Measurements from ENCODE around the gene CCK.

CCK gene

DNA sequence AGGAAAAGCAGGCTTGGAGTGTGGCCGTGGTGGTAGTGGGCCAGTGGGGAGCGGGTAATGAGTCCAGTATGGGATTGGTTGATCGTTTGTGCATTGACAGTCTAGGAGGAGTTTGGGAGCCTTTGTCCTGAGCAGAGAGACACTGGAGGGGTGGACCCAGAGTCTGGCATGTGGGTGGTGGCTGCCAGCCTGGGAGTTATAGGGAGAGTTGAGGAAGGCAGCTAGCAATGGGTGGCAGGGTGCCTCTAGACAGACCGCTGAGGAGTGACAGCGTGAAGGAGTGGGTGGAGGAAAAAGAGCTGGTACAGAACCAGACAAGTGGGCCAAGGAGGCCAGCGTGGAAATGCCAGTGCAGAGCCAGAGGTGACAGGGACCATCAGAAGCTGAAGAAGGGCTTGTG is 1.9 kb upstream of the CCK start:
- TF ChIP-seq CTCF (IDR thresholded peaks at IDR 0.05; ENCODE audit: low read depth, low read length, missing control alignments): no peak
- Histone ChIP-seq H3K27ac (no peak overlapping the region), H3K4me3 (ENCODE audit: low read depth, low read length) (no peak overlapping the region), H3K36me3 (replicated peaks) (no peaks in the 10 kb centered on the region), H3K27me3 (replicated peaks) (peaks cover 37% of the 10 kb centered on the region)
- in situ Hi-C loops (cut with HindIII; ENCODE audit: low pct_ligation_motif_present, low sequenced_read_pairs): no loop called here
- DNase-seq: no peak

DNA sequence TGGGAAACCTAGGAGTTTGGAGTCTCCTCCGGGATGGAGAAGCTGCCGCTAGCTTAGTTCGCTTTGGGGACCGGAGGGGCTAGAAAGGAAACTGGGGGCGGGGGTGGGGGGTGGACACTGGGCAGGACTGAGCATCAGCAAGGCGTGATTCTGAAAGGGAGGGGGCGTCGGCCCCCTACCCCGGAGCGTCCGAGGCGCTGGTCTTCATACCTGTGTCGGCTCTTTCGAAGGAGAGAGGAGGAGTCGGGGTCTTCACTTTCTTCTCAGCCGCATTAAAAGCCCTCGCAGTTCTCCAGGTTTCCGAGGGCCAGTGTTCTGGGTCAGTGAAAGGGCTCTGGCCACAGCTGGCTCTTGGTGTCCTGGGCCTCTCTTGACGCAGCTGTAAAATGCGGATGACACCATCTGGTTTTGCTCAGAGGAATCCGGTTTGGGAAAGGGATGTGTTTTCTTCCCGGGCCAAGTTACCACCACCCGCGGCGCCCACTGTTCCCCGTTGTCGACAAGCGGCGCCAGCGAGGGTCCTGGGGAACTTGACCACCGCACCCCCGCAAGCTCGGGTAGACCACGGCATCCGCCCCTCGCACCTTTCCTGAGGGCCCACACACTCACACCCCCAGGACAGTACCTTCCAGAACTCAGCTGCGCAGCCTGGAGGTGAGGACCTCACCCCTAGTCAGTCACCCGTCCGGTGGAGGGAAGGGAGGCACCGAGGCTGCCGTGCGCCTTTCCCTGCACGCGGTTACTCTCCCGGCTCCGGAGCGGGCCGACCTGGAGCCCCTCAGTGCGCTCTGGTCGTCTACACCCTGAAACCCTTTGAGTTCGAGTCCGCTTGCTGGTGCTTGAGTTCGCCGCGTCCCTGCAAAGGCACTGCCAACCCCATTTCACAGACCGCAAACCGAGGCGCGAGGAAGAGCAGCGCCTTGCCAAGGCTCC is 660 bp downstream of the CCK start:
- TF ChIP-seq CTCF (IDR thresholded peaks at IDR 0.05; ENCODE audit: low read depth, low read length, missing control alignments): no peak
- no peak overlapping the region for H3K27ac ChIP-seq
- H3K27me3 ChIP-seq (replicated peaks): peaks cover 43% of the 10 kb centered on the region
- H3K4me3 ChIP-seq (ENCODE audit: low read depth, low read length): no peak overlapping the region
- in situ Hi-C loops (cut with HindIII; ENCODE audit: low pct_ligation_motif_present, low sequenced_read_pairs): no loop called here
- no peak for DNase-seq
- H3K36me3 ChIP-seq (replicated peaks): no peaks in the 10 kb centered on the region

- TF ChIP-seq CTCF (IDR thresholded peaks at IDR 0.05; ENCODE audit: low read depth, low read length, missing control alignments): no peak
- peak; percentile 37 for DNase-seq
- H3K27me3 ChIP-seq (replicated peaks): peaks cover 43% of the 10 kb centered on the region
- H3K4me3 ChIP-seq (ENCODE audit: low read depth, low read length): no peak overlapping the region
- no peaks in the 10 kb centered on the region for H3K36me3 ChIP-seq (replicated peaks)
- in situ Hi-C loops (cut with HindIII; ENCODE audit: low pct_ligation_motif_present, low sequenced_read_pairs): no loop called here
- no peak overlapping the region for H3K27ac ChIP-seq
Measured at GRCh38 chr3:42264399-42265058, 1.5 kb downstream of the CCK start.

GRCh38 chr3:42263354-42264346 is 2.3 kb downstream of the CCK start:
- no peak for DNase-seq
- TF ChIP-seq CTCF (IDR thresholded peaks at IDR 0.05; ENCODE audit: low read depth, low read length, missing control alignments): no peak
- no peak overlapping the region for H3K27ac ChIP-seq
- in situ Hi-C loops (cut with HindIII; ENCODE audit: low pct_ligation_motif_present, low sequenced_read_pairs): no loop called here
- no peak overlapping the region for H3K4me3 ChIP-seq (ENCODE audit: low read depth, low read length)
- no peaks in the 10 kb centered on the region for H3K36me3 ChIP-seq (replicated peaks)
- H3K27me3 ChIP-seq (replicated peaks): peaks cover 43% of the 10 kb centered on the region

- in situ Hi-C loops (cut with HindIII; ENCODE audit: low pct_ligation_motif_present, low sequenced_read_pairs): no loop called here
- DNase-seq: no peak
- Histone ChIP-seq H3K27ac (no peak overlapping the region), H3K36me3 (replicated peaks) (no peaks in the 10 kb centered on the region), H3K4me3 (ENCODE audit: low read depth, low read length) (no peak overlapping the region), H3K27me3 (replicated peaks) (peaks cover 43% of the 10 kb centered on the region)
- no peak for TF ChIP-seq CTCF (IDR thresholded peaks at IDR 0.05; ENCODE audit: low read depth, low read length, missing control alignments)
Measured at GRCh38 chr3:42262525-42262924, 3.5 kb downstream of the CCK start.

All from brain microvascular endothelial cell (primary cell).